NT2/D1 (cell line): ENCODE measurements around the gene CITED4.

Source experiments
- YY1 ChIP-seq: IDR thresholded peaks from 2 replicates; pipeline ENCODE4 v1.6.1; 2011; ENCODE audit not compliant: insufficient read length, insufficient read depth
- ZNF274 ChIP-seq: IDR thresholded peaks from 2 replicates; pipeline ENCODE4 v1.6.1; 2011; ENCODE audit warnings: mild to moderate bottlenecking, low read depth, low read length

- TF ChIP-seq ZNF274 (no peak), YY1 (no peak)
Observed at GRCh38 chr1:40909281-40909680, 47.1 kb upstream of the CITED4 start.
